ENCODE data around the gene KLHL35.

Gene KLHL35, protein sequence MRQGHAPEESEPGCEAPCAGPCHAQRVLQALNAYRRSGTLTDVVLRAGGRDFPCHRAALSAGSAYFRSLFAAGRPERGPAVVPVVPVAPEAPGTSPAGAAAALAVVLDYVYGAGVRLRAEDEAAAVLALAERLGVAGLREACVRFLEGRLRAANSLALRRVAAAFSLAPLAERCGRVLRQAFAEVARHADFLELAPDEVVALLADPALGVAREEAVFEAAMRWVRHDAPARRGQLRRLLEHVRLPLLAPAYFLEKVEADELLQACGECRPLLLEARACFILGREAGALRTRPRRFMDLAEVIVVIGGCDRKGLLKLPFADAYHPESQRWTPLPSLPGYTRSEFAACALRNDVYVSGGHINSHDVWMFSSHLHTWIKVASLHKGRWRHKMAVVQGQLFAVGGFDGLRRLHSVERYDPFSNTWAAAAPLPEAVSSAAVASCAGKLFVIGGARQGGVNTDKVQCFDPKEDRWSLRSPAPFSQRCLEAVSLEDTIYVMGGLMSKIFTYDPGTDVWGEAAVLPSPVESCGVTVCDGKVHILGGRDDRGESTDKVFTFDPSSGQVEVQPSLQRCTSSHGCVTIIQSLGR
- 2.3 reads per million, percentile 5 among the genes with 10 or more reads in this experiment for total RNA-seq

DNA sequence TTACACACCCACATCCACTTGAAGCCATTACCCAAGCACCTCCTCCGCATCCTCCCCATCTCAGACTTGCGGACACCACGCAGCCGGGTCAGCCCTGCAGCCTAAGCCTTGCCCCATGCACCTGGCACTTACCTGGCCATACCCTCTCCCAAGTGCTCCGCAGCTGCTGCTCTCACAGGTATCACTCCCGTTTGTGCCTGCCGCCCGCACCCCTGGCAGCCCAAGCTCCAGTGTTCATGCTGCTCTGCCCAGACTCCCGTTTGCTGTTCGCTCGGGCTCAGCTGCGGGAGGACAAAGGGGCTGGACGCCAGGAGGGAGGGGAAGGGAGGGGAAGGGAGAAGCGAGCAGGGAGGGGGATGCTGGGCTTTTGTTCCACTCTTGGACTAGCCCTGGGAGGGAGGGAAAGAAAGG, at the start of gene KLHL35:
Gene KLHL35 (minus strand): TSS at position 293 of the 411 bp plus-strand sequence. CDS start 2,574 bp downstream, outside the sequence.
- DNase-seq: no peak

GRCh38 chr11:75481922-75482606, 49.1 kb upstream of the KLHL35 start:
- DNase-seq: no peak

DNA sequence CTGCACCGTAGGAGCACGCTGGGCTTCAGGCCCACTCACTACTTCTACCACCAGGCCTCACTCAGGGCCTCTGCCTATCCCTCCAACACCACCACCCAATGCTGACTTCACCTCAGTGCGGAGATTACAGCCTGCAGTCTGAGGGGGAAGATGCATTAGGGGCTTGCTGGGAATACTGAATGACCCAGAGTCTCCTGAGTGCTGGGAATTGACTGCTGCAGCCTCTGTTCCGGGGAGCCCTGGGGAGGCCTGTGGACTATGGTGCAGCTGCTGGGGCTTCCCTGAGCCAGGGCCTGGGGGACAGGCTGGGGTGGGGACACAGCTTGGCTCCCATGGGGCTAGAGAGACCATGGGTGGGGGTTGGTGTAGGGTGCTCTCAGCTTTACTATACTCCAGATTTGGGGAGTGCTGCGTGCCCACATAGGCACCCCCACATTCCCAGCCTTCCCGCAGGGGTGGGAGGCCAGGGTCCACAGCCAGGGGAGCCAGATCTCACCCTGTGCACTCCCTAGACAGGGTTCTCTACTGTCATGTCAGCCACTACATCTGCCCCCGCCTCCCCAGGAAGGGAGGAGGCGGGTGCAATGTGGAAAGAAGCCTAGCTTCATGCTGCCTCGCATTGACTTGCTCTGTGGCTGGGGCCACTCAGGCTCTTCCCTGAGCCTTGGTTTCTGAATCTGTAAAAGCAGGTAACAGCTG, 48.4 kb upstream of the KLHL35 start:
- no peak for DNase-seq

DNA sequence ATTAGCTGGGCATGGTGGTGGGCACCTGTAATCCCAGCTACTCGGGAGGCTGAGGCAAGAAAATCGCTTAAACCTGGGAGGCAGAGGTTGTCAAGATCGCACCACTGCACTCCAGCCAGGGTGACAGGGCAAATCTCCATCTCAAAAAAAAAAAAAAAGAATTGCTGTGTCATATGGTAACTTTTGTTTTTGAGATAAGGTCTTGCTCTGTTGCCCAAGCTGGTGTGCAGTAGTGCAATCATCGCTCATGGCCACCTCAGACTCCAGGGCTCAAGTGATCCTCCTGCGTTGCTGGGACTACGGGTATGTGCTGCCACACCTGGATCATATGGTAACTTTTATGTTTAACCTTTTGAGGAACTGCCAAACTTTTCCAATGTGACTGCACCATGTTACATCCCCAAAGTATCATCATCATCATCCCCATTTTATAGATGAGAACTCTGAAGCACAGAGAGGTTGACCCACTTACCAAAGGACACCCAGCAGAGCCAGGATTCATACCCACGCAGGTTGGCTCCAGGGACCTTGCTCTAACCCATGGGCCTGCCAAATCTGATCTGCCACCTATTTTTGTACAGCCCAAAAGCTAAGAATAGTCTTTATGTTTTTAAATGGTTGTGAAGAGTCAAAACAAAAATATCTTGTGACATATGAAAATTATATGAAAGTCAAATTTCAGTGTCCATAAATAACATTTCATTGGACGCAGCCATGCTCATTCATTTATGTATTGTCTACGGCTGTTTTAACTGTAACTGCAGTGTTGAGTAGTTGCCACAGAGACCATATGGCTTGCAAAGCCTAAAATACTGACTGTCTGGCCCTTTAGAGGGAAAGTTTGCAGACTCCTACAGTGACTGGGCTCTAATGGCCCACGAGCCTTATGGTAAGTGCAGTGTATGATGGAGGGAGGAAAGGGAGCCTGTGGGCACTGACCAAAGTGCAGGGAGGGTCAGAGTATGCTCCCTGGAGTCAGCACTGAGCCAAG, 47.5 kb upstream of the KLHL35 start:
- no peak for DNase-seq

GRCh38 chr11:75479597-75480145, 46.7 kb upstream of the KLHL35 start:
- no peak for DNase-seq

- no peak for DNase-seq
Observed at GRCh38 chr11:75478783-75479596, 46.0 kb upstream of the KLHL35 start.

GRCh38 chr11:75477614-75477935, 44.6 kb upstream of the KLHL35 start:
- no peak for DNase-seq

DNA sequence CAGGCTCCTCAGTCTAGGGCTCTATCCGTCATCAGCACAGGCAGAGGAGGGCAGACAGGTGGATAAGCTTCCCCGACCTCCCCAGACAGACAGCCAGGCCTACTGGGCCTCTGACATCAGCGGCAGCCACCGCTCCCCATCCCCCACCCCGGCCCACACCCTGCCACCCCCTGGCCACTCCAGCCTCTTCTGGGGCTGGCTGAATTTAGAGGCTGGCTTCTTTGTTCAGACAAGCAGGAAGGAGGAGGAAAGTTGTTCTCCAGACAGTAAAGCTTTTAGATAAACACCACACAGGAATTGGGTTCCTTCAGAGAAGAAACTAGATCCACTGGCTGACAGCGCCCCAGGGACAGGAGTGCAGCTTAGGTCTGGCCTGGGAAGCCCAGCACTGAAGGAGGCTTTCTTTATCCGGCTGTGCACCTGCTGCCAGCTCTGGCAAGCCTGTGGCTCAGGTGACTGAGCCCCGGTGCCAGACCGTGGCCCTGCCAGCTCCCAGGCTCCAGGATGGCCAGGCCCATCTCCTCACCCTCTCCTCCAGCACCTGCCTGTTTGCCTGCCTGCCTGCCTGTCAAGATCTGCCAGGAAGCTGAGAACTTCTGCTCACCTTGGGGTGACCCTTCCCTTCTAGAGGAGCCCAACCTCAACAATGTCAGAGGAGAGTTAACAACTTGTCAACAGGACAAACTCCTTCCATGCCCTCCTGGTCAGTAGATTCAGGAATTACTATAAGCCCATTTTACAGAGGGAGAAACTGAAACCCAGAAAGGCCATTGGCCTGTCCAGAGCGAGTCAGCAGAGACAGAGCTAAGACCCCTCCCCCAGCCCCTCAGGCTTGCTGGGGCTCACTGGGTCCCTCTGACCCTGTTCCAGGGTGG, 44.0 kb upstream of the KLHL35 start:
- DNase-seq: no peak

DNA sequence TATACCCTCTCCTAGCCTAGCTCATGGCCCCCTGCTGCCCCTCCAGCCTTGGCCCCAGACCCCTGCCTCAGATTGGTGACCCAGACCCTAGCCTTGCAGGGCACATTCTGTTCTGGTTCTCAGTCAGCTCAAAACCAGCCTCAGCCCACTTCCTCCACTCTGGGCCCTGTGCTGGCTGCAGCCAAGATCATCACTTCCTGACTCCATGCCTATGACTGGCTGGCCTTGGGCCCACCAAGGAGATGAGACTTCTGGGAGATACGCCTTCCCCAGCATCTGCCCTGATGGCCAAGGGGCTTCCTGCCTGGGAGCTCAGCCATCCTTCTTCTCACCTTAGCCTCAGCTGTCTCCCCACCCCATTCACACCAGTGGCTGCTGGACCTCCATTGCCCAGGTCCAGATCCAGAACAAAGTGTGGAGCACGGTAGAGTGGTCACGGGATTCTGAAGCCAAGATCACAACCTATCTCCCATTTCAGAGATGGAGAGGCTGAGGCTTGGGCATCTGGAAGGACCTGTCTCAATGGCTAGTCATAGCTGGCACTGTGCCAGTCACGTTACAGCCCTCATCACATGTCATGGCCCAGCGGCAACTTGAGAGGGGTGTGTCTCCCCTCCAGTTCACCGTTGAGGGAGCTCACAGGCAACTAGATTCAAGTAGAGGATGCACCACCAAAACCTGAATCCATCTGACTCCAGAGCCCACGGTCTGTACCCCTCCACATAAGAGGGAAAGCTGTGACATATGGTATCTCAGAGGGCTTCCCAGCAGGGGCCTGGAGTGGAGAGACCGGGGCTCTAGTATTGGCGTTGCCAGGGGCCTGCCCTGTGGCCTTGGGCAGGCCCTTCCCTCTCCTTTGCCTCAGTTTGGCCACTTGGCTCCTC, 43.0 kb upstream of the KLHL35 start:
- no peak for DNase-seq

DNA sequence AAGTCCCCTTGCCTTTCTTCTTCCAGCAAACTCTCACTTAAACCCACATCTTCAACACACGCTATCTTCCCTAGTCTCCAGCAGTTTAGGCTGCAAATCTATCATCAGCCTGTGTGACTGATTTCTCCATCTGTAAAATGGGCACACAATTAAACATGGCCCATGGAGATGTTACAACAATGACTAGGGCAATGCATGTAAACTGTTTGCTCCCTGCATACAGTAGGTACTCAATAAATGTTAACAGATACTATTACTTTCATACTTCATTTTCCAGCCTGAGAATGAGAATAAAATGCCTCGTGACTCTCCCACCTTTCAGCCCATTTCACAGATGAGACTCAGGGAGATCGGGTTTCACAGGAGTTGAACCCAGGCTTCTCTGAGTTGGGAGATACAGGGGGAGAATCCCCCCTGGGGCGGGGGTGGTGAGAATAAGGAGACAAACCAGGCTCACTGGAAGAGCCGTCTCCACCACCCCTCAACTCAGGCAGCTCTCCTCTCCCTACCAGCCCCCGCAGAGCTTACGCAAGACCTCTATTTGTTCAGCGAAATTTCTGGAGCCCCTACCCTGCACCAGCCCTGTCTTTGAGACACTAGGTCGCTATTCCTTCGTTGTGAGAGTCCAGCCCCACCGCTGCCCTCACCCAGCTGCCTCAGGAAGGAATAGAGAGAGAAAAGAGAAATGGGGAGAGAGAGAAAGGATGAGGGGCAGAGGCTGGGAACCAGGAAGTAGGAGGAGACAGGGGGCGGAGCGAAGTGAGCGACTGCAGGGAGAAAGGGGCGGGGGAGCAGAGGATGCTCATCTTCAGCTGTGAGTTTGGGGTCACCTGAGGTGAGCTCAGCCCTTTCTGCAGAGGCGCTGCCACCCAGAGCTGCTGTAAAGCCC, 42.1 kb upstream of the KLHL35 start:
- DNase-seq: peak; percentile 25

- no peak for DNase-seq
Observed at GRCh38 chr11:75474240-75474639, 41.2 kb upstream of the KLHL35 start.

DNA sequence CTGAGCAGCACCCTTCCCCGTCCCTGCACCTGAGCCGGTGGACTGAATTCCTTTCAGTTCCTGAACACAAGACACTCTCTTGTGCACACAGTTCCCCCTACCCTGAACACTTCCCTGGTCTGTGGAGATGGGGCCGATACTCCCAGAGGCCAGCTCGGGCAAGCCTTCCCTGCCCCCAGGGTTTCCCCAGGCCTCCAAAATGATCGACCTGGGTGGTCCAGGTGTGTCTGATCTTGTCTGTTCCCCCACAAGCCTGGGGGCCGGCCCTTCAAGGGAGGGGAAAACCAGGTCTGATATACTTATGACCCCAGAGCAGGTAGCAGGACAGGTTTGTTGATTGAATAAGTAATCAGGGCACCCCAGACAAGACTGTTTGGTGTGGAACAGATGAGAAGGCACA, 40.7 kb upstream of the KLHL35 start:
- no peak for DNase-seq

GRCh38 chr11:75472081-75472732, 39.2 kb upstream of the KLHL35 start:
- DNase-seq: no peak

GRCh38 chr11:75471176-75471973, 38.4 kb upstream of the KLHL35 start:
- DNase-seq: no peak

DNA sequence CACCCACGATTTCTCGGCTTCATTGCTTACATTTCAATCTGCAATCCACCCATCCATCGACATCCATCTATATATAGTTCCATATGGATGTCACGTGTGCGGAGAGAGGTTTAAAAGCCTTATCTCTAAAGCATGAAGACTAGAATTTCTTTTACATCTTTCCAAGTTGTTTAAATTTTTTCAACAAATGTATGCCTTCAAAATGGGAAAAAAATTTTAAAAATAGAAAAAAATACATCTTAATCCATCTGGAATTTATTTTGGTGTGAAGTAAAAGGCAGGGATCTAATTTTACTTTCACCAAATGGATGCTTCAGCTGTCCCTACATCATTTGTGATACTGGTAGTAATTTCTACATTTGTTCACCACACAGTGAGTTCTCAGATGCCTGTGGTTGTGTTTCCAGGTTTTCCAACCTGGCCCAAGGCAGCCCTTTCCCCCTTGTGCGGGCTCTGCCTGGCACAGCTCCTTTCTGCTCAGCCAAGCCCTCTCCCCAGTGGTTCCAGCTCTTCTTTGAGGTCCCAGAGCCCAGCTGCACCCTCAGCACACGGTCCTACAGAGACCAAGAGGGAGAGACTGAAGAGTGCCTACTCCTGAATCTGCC, 37.6 kb upstream of the KLHL35 start:
- no peak for DNase-seq

Data from effector CD4-positive, alpha-beta T cell (primary cell).